T-helper 9 cell (primary cell): Measurements from ENCODE around the gene SSMEM1.

Source experiments
- DNase-seq: peaks from one replicate; pipeline ENCODE4 v3.0.0-alpha.2; 2020

SSMEM1 gene

GRCh38 chr7:130254555-130254954 is 46.9 kb downstream of the SSMEM1 start:
- no peak for DNase-seq

- no peak for DNase-seq
These were observed 49.0 kb downstream of the SSMEM1 start for GRCh38 chr7:130256704-130257103.

GRCh38 chr7:130258494-130259078 is 50.9 kb downstream of the SSMEM1 start:
- no peak for DNase-seq

GRCh38 chr7:130262448-130262847 is 54.8 kb downstream of the SSMEM1 start:
- DNase-seq: no peak

- no peak for DNase-seq
These were observed 55.5 kb downstream of the SSMEM1 start for GRCh38 chr7:130263130-130263529.
